GDM1 (cell line): ENCODE data around the gene ZNF282.
"Not testable (repeated sequence)": the region's sequence is repeated elsewhere in the genome, so short reads cannot be mapped to it uniquely, and the experiment has no call there.

ENCODE experiments used
- DNase-seq: peaks from one replicate; lab custom pipeline; 2025; lab: John Stamatoyannopoulos, UW

The ZNF282 gene

DNA sequence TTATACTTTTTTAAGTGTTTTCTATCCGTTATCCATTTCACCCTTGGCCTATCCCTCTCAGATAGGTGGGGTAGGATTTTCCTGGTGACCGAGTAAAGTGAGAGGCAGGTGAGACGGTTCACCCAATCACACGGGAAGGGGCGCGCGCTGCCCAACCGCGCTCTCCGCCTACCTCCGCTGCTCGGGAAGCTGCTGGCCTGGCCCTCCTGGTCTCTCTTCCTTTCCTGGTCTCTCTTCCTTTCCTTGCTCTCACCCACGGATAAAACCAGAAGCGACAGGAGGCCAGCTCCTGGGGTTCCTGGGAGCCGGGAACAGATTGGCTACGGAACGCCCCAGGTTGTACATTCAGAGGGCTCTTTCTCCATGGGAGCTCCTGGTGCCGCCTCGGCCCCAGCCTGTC is 29.8 kb downstream of the ZNF282 start:
- DNase-seq: no peak

GRCh38 chr7:149225656-149226055 is 30.3 kb downstream of the ZNF282 start:
- DNase-seq: no peak

DNA sequence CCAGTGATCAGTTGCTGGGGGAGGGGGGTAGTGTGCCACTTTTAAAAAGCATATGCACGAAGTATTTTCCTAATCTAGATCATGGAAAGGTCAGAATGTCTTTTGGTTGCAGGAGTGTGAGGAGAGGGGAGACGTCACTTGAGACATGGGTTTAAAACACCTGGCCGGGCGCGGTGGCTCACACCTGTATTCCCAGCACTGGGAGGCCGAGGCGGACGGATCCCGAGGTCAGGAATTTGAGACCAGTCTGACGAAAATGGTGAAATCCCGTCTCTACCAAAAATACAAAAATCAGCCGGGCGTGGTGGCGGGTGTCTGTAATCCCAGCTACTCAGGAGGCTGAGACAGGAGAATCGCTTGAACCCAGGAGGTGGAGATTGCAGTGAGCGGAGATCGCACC is 31.0 kb downstream of the ZNF282 start:
- not testable (repeated sequence) for DNase-seq

DNA sequence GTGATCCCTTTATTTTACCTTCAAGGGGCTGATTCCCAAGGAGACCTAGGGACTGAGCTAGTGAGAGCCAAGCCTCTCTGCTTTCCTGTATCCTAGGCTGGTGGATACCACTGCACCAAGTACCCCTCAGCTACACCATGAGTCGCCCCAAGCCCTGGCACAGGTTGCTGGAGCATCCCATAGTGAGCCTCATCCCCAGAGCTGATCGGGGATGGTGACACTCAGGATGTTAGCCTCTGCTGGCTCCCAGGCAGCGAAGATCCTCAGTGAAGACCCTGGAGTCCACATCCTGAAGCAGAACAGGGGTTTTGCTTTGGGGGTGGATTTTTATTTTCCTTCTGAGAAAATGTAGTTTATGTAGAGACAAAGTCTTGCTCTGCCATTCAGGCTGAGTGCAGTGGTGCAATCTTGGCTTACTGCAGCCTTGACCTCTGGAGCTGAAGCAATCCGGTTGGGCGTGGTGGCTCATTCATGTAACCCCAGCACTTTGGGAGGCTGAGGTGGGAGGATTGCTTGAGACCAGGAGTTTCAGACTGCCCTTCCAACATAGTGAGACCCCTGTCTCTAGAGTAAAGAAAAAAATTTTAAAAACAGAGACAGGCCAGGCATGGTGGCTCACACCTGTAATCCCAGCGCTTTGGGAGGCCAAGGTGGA is 31.6 kb downstream of the ZNF282 start:
- DNase-seq: no peak

- DNase-seq: no peak
These were observed 33.6 kb downstream of the ZNF282 start for GRCh38 chr7:149228831-149229471.

- DNase-seq: no peak
These were observed 34.2 kb downstream of the ZNF282 start for GRCh38 chr7:149229526-149229925.

- no peak for DNase-seq
These were observed 37.0 kb downstream of the ZNF282 start for GRCh38 chr7:149232362-149232761.

DNA sequence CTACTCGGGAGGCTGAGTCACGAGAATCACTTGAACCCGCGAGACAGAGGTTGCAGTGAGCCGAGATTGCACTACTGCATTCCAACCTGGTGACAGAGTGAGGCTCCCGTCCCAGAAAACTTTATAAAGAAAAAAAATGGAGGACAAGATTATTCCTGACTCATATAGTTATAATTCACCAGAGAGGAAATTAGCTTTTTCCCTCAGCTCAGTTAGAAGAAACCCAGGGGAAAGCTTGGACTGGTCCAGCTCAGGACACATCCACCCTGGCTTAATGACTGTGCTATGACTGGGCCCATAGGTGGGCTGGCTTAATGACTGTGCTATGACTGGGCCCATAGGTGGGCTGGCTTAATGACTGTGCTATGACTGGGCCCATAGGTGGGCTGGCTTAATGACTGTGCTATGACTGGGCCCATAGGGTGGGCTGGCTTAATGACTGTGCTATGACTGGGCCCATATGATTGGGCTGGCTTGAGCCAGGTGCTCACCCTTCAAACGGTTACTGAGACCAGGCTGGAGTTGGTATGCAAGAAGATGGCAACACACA is 38.4 kb downstream of the ZNF282 start:
- DNase-seq: not testable (repeated sequence)

DNA sequence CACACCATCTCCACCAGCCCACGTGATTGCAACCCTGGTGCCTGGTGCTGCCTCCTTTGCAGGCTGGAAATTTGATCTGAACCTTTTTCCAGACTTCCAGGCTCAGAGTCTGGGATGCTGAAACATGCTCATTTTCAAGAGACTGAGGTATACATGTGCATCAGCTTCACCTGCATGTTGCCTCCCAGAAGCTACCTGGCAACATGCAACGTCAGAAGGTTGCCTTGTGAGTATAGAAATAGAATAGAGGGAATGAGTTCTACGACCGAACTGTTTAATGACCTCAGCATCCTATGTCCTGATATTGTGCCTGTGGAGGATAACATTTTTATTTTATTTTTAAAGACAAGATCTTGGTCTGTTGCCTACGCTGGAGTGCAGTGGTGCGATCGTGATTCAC is 42.2 kb downstream of the ZNF282 start:
- no peak for DNase-seq

DNA sequence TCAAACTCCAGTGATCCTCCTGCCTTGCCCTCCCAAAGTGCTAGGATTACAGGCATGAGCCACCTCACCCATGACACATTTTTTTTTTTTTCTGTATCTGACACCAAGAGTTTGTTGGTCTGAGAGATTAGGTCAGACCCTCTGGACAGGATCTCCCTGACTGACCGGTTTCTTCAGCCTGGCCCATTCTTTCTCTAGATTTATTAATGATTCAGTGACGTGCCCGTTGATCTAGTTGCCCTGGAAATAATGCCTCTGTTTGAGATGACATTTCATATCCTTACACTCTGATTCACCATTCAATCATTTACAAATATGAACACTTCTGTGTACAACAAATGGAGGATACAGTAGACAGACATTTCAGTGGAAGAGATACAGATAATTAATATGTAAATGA is 42.7 kb downstream of the ZNF282 start:
- DNase-seq: no peak

- DNase-seq: peak; percentile 89
These were observed 44.2 kb downstream of the ZNF282 start, which contains the start of gene ZNF212 for GRCh38 chr7:149239345-149240143. Gene ZNF212, plus strand, starts transcription at chr7:149239651. Its CDS starts 128 bp downstream, at chr7:149239779.

GRCh38 chr7:149240637-149241036 is 45.3 kb downstream of the ZNF282 start:
- DNase-seq: no peak

GRCh38 chr7:149241696-149242095 is 46.4 kb downstream of the ZNF282 start:
- DNase-seq: no peak

- no peak for DNase-seq
These were observed 49.9 kb downstream of the ZNF282 start for GRCh38 chr7:149245244-149245643.

DNA sequence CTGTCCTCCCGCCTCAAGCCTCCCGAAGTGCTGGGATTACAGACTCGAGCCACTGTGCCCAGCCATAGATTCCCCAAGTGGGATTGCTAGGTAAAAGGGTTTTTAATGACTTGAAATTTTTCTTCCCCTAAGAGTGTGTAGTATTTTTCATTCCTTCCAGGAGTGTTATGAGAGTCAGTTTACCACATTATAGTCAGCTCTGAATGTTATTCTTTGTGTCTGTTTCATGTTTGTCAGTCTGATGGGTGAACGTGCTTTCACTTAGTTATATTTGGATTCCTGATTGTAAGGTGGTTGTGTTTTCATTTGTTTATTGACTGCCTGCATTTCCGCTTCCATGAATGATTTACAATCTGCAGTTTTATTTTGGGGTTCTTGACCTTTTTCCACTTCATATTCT is 50.4 kb downstream of the ZNF282 start:
- DNase-seq: no peak

DNA sequence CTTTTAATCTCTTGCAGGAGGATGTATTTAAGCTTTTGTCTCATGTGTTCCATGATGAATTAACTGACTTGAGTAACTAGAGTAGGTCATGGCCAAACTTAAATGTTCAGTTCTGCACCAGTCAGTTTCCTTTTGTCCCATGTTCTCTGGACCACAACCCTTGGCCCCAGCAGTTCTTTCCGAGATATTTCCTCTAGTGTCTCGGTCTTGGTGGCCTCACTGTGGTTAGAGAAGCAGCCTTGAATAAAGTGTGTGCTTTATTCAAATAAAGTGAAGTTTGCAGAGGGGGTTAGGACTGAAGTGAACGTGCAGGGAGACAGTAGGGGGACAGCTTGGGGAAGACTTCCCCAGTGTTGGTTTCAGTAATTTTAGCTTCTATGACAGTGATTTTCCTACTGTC is 53.4 kb downstream of the ZNF282 start:
- no peak for DNase-seq

- DNase-seq: not testable (repeated sequence)
These were observed 54.8 kb downstream of the ZNF282 start for GRCh38 chr7:149250151-149250550.

- DNase-seq: not testable (repeated sequence)
These were observed 56.2 kb downstream of the ZNF282 start for GRCh38 chr7:149251518-149251917.

GRCh38 chr7:149252378-149252777 is 57.0 kb downstream of the ZNF282 start:
- DNase-seq: no peak

DNA sequence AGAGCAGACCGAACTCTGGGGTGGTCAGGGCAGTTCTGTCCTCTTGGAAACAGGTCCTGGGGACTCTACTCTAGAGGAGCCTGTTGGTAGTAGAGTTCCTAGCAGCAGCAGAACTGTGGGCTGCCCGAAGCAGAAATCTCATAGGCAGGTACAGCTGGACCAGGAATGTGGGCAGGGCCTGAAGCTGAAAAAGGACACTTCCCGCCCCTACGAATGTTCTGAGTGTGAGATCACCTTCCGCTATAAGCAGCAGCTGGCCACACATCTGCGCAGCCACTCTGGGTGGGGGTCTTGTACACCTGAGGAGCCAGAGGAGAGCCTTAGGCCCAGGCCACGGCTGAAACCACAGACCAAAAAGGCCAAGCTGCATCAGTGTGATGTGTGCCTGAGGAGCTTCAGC is 58.3 kb downstream of the ZNF282 start:
- no peak for DNase-seq

DNA sequence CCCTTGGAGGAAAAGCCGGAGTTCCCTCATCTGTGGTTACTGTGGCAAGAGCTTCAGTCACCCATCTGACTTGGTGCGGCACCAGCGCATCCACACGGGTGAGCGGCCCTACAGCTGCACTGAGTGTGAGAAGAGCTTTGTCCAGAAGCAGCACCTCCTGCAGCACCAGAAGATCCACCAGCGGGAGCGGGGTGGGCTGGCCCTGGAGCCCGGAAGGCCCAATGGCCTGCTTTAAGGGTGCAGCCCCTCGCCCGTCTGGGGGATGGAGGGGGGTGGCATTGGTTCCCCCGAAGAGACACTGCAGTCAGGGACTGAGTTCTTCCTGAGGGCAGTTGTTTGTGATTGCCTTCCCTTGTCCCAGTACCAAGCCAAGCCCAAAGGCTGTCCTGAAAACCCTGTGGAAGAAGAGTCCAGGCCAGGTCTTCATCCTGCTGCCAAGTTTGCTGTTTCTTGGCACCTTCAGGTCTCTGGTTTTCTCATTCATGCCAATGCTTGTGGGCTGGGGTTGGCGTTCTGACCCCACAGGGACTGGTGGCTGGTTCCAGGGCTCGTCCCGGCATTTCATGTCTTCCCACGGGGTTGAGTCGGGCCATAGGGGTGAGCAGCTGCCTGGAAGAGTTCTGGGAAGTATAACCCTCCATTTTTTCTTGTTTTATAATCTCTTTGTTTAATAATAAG is 59.0 kb downstream of the ZNF282 start:
- no peak for DNase-seq

- no peak for DNase-seq
These were observed 59.8 kb downstream of the ZNF282 start for GRCh38 chr7:149255174-149255573.
